GM21526 (cell line): ENCODE data around the gene FIP1L1.
"Not testable (repeated sequence)": the region's sequence is repeated elsewhere in the genome, so short reads cannot be mapped to it uniquely, and the experiment has no call there.

Experiments used
- ATAC-seq: cut with Tn5 transposase; IDR thresholded peaks from one replicate; pipeline ENCODE4 v1.9.1; 2021; ENCODE audit warnings: moderate library complexity; ENCODE audit not compliant: unreplicated experiment, low FRiP score

FIP1L1 gene

DNA sequence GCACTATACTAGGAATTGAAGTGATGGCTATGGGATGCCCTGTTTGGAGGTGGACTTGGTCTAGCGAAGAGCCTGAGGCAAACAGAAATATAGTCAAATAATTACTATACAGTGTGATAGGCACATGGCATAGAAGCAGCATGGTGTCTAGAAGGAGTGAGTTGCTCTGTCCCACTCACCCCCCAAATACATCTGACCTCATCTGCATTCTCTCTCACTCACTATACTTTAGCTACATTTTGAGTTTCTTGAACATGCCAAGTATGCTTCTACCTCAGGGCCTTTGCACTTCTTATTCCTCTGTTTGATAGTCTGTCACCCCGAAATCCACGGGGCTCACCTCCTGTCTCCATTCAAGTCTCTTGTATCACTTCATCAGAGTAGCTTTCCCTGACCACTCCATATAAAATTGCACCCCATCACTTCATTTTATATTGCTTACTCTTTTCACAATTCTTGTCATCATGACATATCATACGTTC is 2.6 kb upstream of the FIP1L1 start:
- ATAC-seq: no peak

GRCh38 chr4:53376900-53377299 is 541 bp upstream of the FIP1L1 start:
- no peak for ATAC-seq

- peak; percentile 29 for ATAC-seq
These were observed 686 bp downstream of the FIP1L1 start for GRCh38 chr4:53378171-53378482.

- no peak for ATAC-seq
These were observed 2.8 kb downstream of the FIP1L1 start for GRCh38 chr4:53380221-53380620.

DNA sequence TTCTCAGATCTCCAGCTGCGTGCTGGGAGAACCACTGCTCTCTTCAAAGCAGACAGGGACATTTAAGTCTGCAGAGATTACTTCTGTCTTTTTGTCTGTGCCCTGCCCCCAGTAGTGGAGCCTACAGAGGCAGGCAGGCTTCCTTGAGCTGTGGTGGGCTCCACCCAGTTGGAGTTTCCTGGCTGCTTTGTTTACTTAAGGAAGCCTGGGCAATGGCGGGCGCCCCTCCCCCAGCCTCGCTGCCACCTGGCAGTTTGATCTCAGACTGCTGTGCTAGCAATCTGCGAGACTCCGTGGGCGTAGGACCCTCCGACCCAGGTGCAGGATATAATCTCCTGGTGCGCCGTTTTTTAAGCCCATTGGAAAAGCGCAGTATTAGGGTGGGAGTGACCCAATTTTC is 32.0 kb downstream of the FIP1L1 start:
- not testable (repeated sequence) for ATAC-seq

- ATAC-seq: no peak
These were observed 41.8 kb downstream of the FIP1L1 start for GRCh38 chr4:53419208-53419607.

GRCh38 chr4:53421791-53422190 is 44.4 kb downstream of the FIP1L1 start:
- ATAC-seq: no peak

DNA sequence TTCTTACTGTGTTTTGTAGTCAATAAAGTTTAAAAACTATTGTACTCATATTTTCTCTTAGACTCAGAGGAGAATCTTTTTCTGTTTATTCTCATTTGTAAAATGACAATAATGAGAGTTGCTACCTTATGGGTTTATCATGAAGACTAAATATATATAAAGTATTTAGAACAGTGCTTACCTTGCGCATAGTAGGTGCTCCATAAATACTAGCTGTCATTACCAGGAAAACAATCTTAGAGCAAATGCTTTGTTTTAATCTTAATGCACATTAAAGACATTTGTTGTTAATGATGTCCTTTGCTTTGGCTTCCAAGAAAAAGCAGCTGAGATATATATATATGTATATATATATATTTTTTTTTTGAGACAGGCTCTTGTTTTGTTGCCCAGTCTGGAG is 44.9 kb downstream of the FIP1L1 start:
- ATAC-seq: no peak

DNA sequence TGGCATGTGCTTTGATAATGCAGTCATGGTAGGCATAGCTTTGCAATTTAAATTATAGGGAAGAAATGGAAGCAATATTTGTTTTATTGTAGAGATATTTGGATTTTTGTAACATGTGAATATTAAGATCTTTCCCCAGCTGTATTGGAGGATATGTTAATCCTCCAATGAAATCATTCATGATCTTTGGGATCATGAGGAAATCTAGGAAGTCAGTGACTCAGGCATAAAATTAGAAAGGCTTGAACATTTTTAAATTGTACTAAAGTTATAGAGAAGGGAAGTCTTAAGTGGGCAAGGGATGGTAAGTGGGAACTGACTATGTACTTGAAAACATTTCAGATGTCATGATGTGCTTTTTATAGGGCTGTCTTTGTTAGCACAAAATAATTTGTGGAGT is 46.8 kb downstream of the FIP1L1 start:
- no peak for ATAC-seq

GRCh38 chr4:53427366-53427765 is 49.9 kb downstream of the FIP1L1 start:
- no peak for ATAC-seq

DNA sequence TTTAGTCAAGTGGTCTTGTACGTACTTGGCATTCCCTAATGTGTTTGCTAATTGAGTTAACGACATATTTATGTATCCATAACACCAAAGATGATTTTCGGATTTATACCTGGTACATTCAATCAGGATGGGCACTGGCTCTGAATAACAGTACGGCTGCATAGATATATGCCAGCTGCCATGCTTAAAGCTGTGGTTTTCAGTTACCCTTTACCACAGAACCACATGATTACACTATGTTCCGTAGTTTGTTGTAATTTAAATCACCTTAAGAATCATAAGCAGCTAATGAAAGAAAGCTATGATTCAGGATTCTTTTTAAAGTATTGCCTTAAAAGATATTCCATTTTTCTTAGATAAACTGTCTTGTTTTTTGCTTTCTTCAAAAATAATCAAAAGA is 53.6 kb downstream of the FIP1L1 start:
- no peak for ATAC-seq

GRCh38 chr4:53432528-53433424 is 55.3 kb downstream of the FIP1L1 start:
- no peak for ATAC-seq

DNA sequence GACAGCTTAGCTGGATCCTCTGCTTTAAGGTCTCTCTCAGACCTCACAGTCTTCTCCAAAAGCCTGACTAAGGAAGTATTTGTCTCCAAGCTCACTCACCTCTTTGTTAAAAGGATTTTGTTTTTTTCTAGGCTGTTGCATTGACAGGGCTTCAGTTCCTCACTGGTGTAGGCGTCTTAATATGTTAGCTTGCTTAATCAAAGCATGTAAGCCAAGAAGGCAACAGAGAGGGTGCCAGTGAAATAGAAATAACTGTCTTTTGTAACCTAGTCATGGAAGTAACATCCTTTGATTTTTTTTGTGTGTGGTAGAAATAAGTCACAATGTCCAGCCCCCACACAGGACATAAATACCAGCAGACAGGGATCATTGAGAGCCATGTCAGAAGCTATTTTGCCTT is 58.8 kb downstream of the FIP1L1 start:
- ATAC-seq: no peak

GRCh38 chr4:53441564-53441963 is 64.1 kb downstream of the FIP1L1 start:
- ATAC-seq: no peak

DNA sequence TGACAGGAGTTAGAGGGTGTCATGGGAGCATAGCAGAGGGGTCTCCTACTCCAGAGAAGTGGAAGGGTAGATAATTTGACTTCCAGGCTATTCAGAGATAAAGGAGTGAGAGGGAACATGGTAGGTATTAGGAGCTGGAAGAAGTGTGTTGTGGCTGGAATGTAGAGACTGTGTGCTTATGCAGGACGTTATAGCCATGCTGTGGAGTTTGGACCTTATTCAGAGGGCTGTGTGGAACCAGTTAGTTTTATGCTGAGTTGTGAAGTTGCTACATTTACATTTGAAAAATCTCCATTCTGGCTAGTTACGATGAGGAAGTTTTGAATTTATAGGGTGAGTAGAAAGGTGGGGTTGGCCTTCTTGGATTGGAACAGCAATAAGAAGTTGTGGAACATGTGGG is 67.5 kb downstream of the FIP1L1 start:
- ATAC-seq: no peak

GRCh38 chr4:53450773-53451172 is 73.3 kb downstream of the FIP1L1 start:
- ATAC-seq: no peak

GRCh38 chr4:53453385-53453784 is 75.9 kb downstream of the FIP1L1 start:
- ATAC-seq: no peak

- no peak for ATAC-seq
These were observed 78.3 kb downstream of the FIP1L1 start for GRCh38 chr4:53455766-53456165.

- no peak for ATAC-seq
These were observed 78.7 kb downstream of the FIP1L1 start for GRCh38 chr4:53456178-53456577.

DNA sequence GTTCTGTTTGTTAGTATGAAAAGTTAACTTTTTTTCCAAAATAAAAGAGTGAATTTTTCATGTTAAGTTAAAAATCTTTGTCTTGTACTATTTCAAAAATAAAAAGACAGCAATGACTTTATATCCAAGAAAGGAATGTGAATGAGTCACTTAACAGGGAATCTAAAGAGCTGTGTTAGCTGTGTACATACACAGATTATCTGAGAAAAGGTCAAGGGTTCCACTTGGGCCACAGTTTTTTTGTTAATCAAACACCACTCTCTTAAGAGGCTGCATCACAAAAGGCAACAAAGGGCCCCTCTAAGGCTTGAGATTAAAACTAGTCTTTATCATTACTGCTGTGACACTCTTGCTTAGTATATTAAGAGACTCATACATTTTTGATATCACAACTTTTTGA is 82.1 kb downstream of the FIP1L1 start:
- ATAC-seq: no peak

GRCh38 chr4:53461244-53461643 is 83.8 kb downstream of the FIP1L1 start:
- ATAC-seq: no peak

DNA sequence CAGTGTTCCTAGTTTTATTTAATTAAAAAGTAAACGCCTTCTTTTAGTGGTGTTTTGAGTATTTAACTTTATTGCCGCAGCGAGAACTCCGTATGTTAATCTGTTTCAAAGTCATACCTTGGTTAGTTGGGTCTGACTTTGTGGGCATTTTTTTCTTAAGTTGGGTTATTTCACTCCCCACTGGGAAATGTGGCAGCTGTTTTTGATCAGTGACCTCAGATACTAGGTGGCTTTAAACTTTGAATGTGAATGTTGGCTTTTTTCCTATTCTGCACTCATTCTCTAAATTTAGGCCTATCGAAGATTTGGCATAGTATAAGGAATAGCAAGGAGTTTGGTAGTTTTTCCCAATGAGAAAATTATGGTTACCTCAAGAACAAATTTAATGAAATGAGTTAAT is 85.9 kb downstream of the FIP1L1 start:
- ATAC-seq: no peak

GRCh38 chr4:53465281-53465680 is 87.8 kb downstream of the FIP1L1 start:
- no peak for ATAC-seq
